HEK293T (cell line): ENCODE results near the gene HPSE2.

Source experiments
- CTCF ChIA-PET: fragments of 350-600 bp; formaldehyde crosslinking; extraction: SDS; loops from one replicate; lab custom pipeline; 2021; ENCODE audit warnings: antibody characterized with exemption, inconsistent platforms; lab: Yijun Ruan, JAX
- POLR2A ChIA-PET: fragments of 350-600 bp; formaldehyde crosslinking; extraction: SDS; loops from one replicate; lab custom pipeline; 2020; ENCODE audit warnings: antibody characterized with exemption, inconsistent platforms; lab: Yijun Ruan, JAX
- DNase-seq: peaks from one replicate; pipeline ENCODE4 v3.0.0; 2012; ENCODE audit warnings: mixed read lengths; ENCODE audit errors: extremely low spot score
- ARNT ChIP-seq: fragments of 450-650 bp; IDR thresholded peaks from 2 replicates; pipeline ENCODE4 v1.6.1; 2017; ENCODE audit warnings: mild to moderate bottlenecking
- BHLHE40 ChIP-seq: fragments of 450-650 bp; IDR thresholded peaks from 2 replicates; pipeline ENCODE4 v1.6.1; 2016; ENCODE audit warnings: mild to moderate bottlenecking, moderate library complexity, borderline replicate concordance
- CTBP1 ChIP-seq: fragments of 450-650 bp; IDR thresholded peaks from 2 replicates; pipeline ENCODE4 v1.6.1; 2016; ENCODE audit warnings: borderline replicate concordance
- ELF4 ChIP-seq: fragments of 450-650 bp; IDR thresholded peaks from 2 replicates; pipeline ENCODE4 v1.6.1; 2017; ENCODE audit warnings: antibody characterized with exemption
- FOXA1 ChIP-seq: fragments of 450-650 bp; IDR thresholded peaks from 2 replicates; pipeline ENCODE4 v1.6.1; 2016; ENCODE audit warnings: mild to moderate bottlenecking
- FOXK2 ChIP-seq: fragments of 450-650 bp; IDR thresholded peaks from 2 replicates; pipeline ENCODE4 v1.6.1; 2016; ENCODE audit warnings: mild to moderate bottlenecking
- FOXM1 ChIP-seq: fragments of 450-650 bp; IDR thresholded peaks from 2 replicates; pipeline ENCODE4 v1.6.1; 2017; ENCODE audit warnings: mild to moderate bottlenecking, borderline replicate concordance
- HDGF ChIP-seq: fragments of 450-650 bp; IDR thresholded peaks from 2 replicates; pipeline ENCODE4 v1.6.1; 2017; ENCODE audit warnings: antibody characterized with exemption, borderline replicate concordance
- L3MBTL2 ChIP-seq: fragments of 450-650 bp; conservative IDR thresholded peaks from 2 replicates; pipeline ENCODE4 v1.6.1; 2016; ENCODE audit warnings: mild to moderate bottlenecking
- LEF1 ChIP-seq: fragments of 450-650 bp; IDR thresholded peaks from 2 replicates; pipeline ENCODE4 v1.6.1; 2017; ENCODE audit warnings: mild to moderate bottlenecking, borderline replicate concordance
- NFRKB ChIP-seq: fragments of 450-650 bp; IDR thresholded peaks from 2 replicates; pipeline ENCODE4 v1.6.1; 2016; ENCODE audit warnings: mild to moderate bottlenecking, moderate library complexity
- PKNOX1 ChIP-seq: fragments of 450-650 bp; IDR thresholded peaks from 2 replicates; pipeline ENCODE4 v1.6.1; 2016
- SP1 ChIP-seq: fragments of 450-650 bp; IDR thresholded peaks from 2 replicates; pipeline ENCODE4 v1.6.1; 2017
- SUZ12 ChIP-seq: fragments of 450-650 bp; IDR thresholded peaks from 2 replicates; pipeline ENCODE4 v1.6.1; 2016; ENCODE audit warnings: mild to moderate bottlenecking
- TARDBP ChIP-seq: fragments of 450-650 bp; IDR thresholded peaks from 2 replicates; pipeline ENCODE4 v1.6.1; 2016
- ZNF384 ChIP-seq: fragments of 450-650 bp; IDR thresholded peaks from 2 replicates; pipeline ENCODE4 v1.6.1; 2016

The HPSE2 gene

GRCh38 chr10:99041468-99041867, 194.2 kb downstream of the HPSE2 start:
- POLR2A ChIA-PET: interaction anchor here (0.6 kb wide), 1 partner anchor 573 kb away, joined by 3 read pairs; no protein-coding TSS in a partner anchor
- CTCF ChIA-PET: interaction anchor here (0.6 kb wide), 1 partner anchor 8 kb away, joined by 3 read pairs; no protein-coding TSS in a partner anchor
- no peak for DNase-seq
- TF ChIP-seq CTBP1 (no peak), HDGF (no peak), NFRKB (no peak), ZNF384 (no peak), FOXK2 (no peak), PKNOX1 (no peak), ELF4 (no peak), FOXM1 (no peak), L3MBTL2 (no peak), LEF1 (no peak), SP1 (no peak), ARNT (no peak), SUZ12 (no peak), BHLHE40 (no peak), TARDBP (no peak), FOXA1 (no peak)

GRCh38 chr10:99013885-99014284, 221.8 kb downstream of the HPSE2 start:
- ChIA-PET CTCF (no interaction called here), POLR2A (no interaction called here)
- no peak for DNase-seq
- TF ChIP-seq ELF4: no peak

DNA sequence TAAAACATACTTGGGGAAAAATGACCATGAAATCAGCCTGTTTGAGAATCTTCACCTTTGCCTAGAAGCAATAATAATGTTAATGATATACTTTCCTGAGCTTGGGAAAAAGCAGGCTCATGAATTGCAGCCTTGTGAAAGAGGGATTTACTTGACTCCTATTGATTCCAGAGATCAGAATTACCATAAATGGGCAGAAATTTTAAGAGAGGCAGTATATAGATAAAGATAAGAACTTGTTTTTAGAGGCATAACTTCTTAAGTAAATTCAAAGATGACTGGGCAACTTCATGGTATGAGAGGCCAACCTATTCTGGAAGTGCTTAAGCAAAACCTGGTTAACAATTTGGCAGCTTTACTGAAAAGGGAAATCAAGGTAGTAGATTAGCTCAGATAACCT, 225.4 kb downstream of the HPSE2 start:
- ChIA-PET POLR2A (no interaction called here), CTCF (no interaction called here)
- no peak for DNase-seq
- TF ChIP-seq ELF4 (no peak), FOXK2 (no peak), CTBP1 (no peak), ARNT (no peak)

GRCh38 chr10:99008054-99008453, 227.6 kb downstream of the HPSE2 start:
- TF ChIP-seq FOXA1: no peak
- no peak for TF ChIP-seq TARDBP
- TF ChIP-seq FOXK2: no peak
- no peak for TF ChIP-seq PKNOX1
- TF ChIP-seq CTBP1: no peak
- no peak for TF ChIP-seq ZNF384
- no peak for TF ChIP-seq L3MBTL2
- no peak for TF ChIP-seq FOXM1
- no peak for TF ChIP-seq NFRKB
- no peak for TF ChIP-seq ELF4
- TF ChIP-seq ARNT: no peak
- no peak for TF ChIP-seq HDGF
- TF ChIP-seq SUZ12: no peak
- TF ChIP-seq SP1: no peak
- no peak for TF ChIP-seq BHLHE40
- TF ChIP-seq LEF1: no peak
- DNase-seq: no peak
- ChIA-PET POLR2A (no interaction called here), CTCF (interaction anchor here (0.7 kb wide), 1 partner anchor 127 kb away, joined by 3 read pairs; no protein-coding TSS in a partner anchor)

DNA sequence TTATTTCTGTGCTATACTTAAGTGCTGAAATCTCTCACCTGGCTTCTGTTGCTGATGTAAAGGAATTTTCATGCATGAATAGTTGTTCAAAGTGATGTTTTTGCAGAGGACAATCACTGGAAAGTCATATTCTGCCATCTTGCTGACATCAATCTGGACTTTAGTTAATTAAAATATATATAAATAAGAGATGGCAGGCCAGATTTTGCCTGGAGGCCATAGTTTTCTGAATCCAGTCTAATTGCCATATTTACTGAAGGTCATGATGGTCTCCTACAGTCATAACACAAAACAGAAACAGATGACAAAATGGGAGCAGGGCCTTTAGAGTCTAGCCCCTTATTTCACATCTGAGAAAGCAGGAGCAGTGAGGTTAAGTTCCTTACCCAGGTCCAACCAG, 228.2 kb downstream of the HPSE2 start:
- POLR2A ChIA-PET: no interaction called here
- no peak for TF ChIP-seq L3MBTL2
- TF ChIP-seq ELF4: no peak
- TF ChIP-seq BHLHE40: no peak
- no peak for TF ChIP-seq FOXK2
- no peak for TF ChIP-seq SP1
- no peak for TF ChIP-seq SUZ12
- no peak for TF ChIP-seq ZNF384
- CTCF ChIA-PET: no interaction called here
- DNase-seq: no peak

DNA sequence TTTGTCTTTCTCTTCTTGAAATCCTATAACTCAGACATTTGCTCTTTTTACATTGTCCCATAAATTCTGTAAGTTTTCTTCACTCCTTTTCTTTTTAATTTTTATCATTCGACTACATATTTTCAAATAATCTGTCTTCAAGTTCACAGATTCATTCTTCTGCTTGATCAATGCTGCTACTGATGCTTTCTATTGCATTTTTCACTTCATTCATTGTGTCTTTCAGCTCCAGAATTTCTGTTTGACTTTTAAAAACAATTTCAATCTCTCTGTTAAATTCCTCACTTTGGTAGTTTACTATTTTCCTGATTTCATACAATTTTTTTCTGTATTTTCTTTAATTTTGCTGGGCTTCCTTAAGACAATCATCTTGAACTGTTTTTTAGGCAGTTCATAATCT, 230.4 kb downstream of the HPSE2 start:
- DNase-seq: no peak
- TF ChIP-seq FOXA1: no peak
- ChIA-PET CTCF (no interaction called here), POLR2A (no interaction called here)

- ChIA-PET CTCF (no interaction called here), POLR2A (no interaction called here)
- TF ChIP-seq FOXA1 (no peak), ARNT (no peak)
- DNase-seq: no peak
These were observed 230.9 kb downstream of the HPSE2 start for GRCh38 chr10:99004738-99005137.

GRCh38 chr10:99002392-99002791, 233.3 kb downstream of the HPSE2 start:
- TF ChIP-seq LEF1 (no peak), ELF4 (no peak), L3MBTL2 (no peak), NFRKB (no peak), SP1 (no peak), FOXM1 (no peak), BHLHE40 (no peak), ZNF384 (no peak), FOXK2 (no peak), CTBP1 (no peak), TARDBP (no peak), FOXA1 (no peak)
- DNase-seq: no peak
- ChIA-PET POLR2A (no interaction called here), CTCF (no interaction called here)
